Ovary (tissue), 3 donors: ENCODE data around the gene ACER3.

Source experiments
- CTCF ChIP-seq, 3 donors: fragments of 450-650 bp in 2 of 3; fragments of 200-600 bp in 1 of 3; IDR thresholded peaks; one replicate each; pipeline versions ENCODE4 v1.5.1 to v1.8.0; 2016 to 2022; ENCODE audit warnings: antibody characterized with exemption in 3 of 3, mild to moderate bottlenecking in 1 of 3
- EP300 ChIP-seq: sonication (generic); formaldehyde crosslinking; IDR thresholded peaks from one replicate; pipeline ENCODE4 v1.6.1; 2017; ENCODE audit warnings: antibody characterized with exemption
- donor health status: DM: no; HTN: no; CAD: no.

GRCh38 chr11:77026221-77026620 is 165.5 kb downstream of the ACER3 start:
- no peak for TF ChIP-seq EP300
- no peak for TF ChIP-seq CTCF (IDR thresholded peaks at IDR 0.05)
